VCaP (cell line): ENCODE data around the gene SEPHS1.

Experiments used
- H3K27ac ChIP-seq: fragments of 450-650 bp; 2 replicates; pipeline ENCODE4 v1.5.1; 2017
- CTCF ChIP-seq: fragments of 450-650 bp; conservative IDR thresholded peaks from 2 replicates; pipeline ENCODE4 v1.5.1; 2017; ENCODE audit warnings: mild to moderate bottlenecking, moderate library complexity

SEPHS1 gene

GRCh38 chr10:13270877-13271551 is 77.1 kb downstream of the SEPHS1 start:
- no peak overlapping the region for H3K27ac ChIP-seq
- TF ChIP-seq CTCF = no peak

DNA sequence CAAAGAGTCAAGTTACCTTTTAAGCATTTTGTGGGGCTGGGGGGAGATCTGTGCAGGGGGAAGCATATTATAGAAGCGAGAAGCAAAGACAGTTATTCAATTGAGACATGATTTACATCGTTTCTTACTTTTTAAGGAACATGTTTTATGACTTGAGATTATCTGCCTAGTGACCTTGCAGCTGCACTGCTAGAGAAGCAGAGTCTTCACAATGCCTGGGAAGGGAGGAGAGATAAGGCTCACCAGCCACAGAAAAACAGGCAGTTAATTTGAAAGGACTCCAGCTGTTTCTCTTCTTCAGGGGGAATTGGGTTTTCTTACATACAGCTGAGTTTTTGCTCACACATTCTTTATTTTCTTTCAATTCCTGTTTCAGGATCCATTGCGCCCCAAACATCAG is 79.3 kb downstream of the SEPHS1 start:
- TF ChIP-seq CTCF = no peak
- no peak overlapping the region for H3K27ac ChIP-seq

DNA sequence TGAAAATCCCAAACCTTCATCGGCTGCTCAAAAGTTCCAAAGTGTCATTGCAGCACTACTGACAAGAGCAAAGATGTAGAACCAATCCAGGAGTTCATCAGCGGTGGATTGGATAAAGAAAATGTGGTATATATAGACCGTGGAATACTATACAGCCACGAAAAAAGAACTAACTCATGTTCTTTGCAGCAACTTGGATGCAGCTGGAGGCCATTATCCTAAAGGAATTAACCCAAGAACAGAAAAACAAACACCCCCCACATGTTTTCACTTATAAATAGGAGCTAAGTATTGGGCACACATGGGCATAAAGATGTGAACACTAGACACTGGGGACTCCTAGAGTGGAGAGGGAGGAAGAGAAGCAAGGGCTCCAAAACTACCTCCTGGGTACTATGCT is 79.8 kb downstream of the SEPHS1 start:
- TF ChIP-seq CTCF = no peak

More for the DNA sequence above, 79.8 kb downstream of the SEPHS1 start:
- H3K27ac ChIP-seq = no peak overlapping the region
